ENCODE data around the gene SLC8A3.
A peak's percentile ranks its signal among the peaks of the same experiment; 100 is the strongest.
"Not testable (repeated sequence)": the region's sequence is repeated elsewhere in the genome, so short reads cannot be mapped to it uniquely, and the experiment has no call there.

Gene SLC8A3

GRCh38 chr14:70188659-70189455 lies at the start of gene SLC8A3:
TSS of gene SLC8A3 (minus strand) at chr14:70188951. CDS start at chr14:70168422, 20,529 bp downstream.
- Mint-ChIP-seq H3K27ac (no peak within 1 kb of the TSS), H3K4me3 (peak within 1 kb of the TSS; percentile 83), H3K4me1 (peaks cover 26% of the 10 kb centered on the region), H3K9me3 (no peaks in the 10 kb centered on the region), H3K36me3 (no peaks in the 10 kb centered on the region), H3K27me3 (peaks cover 42% of the 10 kb centered on the region)

DNA sequence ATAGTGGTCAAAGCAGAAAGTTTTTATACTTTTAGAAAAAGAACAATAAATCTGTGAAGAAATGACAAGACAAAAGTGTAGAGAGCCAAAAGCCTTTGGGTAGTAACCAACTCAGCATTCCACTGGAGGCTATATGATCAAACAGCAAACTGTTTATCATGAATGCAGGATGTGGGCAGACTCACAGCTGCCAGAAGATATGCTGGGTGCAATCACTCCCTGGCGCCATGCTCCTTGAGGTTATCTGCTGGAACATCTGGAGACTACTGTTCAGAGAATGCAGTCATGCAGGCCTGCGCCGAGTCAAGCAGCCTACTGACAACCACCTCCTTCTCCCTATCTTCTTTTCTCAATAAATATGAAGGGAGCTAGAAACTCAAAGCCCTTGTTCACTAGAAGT lies 49.0 kb upstream of the SLC8A3 start:
- Mint-ChIP-seq H3K9me3 (no peaks in the 10 kb centered on the region), H3K4me1 (no peaks in the 10 kb centered on the region), H3K36me3 (no peaks in the 10 kb centered on the region), H3K27ac (no peak overlapping the region), H3K4me3 (no peak overlapping the region), H3K27me3 (peaks cover 39% of the 10 kb centered on the region)

DNA sequence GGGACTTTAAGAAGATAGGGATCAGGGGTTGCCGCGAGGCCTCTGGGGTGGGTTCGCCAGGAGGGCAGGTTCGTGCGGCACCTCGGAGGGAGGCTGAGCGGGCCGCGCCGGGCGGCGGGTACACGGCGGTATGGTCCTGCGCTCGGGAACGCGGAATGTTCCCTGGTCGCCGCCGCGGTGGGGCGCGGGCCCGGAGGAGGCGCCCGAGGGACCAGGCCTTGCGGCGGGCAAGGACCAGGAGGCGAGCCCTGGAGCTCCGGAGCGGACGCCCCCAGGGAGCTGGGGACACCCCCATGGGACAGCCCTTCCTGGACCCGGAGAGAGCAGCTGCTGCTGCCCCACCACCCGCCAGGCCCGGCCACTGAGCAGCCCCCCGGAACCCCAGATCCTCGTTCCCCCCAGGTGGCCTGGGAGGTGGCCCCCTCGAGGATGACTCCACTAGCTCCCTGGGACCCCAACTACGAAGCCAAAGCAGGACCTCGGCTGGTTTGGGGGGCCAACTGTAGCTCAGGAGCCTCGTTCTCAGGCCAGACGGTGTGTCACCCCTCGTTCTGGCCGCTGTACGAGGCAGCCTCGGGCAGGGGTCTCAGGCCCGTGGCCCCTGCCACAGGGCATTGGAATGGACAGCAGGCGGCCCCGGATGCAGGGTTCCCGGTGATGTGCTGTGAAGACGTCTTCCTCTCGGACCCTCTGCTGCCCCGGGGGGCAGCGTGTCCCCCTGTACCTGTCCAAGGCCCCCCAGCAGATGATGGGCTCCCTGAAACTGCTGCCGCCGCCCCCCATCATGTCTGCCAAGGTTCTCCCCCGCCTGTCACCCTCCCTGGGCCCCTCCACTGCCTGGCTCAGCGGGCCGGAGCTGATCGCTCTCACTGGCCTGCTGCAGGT lies 45.6 kb upstream of the SLC8A3 start:
- no peaks in the 10 kb centered on the region for H3K4me1 Mint-ChIP-seq
- H3K4me3 Mint-ChIP-seq = no peak overlapping the region
- H3K27ac Mint-ChIP-seq = no peak overlapping the region
- no peaks in the 10 kb centered on the region for H3K36me3 Mint-ChIP-seq
- H3K27me3 Mint-ChIP-seq = peaks cover 26% of the 10 kb centered on the region
- H3K9me3 Mint-ChIP-seq = no peaks in the 10 kb centered on the region

DNA sequence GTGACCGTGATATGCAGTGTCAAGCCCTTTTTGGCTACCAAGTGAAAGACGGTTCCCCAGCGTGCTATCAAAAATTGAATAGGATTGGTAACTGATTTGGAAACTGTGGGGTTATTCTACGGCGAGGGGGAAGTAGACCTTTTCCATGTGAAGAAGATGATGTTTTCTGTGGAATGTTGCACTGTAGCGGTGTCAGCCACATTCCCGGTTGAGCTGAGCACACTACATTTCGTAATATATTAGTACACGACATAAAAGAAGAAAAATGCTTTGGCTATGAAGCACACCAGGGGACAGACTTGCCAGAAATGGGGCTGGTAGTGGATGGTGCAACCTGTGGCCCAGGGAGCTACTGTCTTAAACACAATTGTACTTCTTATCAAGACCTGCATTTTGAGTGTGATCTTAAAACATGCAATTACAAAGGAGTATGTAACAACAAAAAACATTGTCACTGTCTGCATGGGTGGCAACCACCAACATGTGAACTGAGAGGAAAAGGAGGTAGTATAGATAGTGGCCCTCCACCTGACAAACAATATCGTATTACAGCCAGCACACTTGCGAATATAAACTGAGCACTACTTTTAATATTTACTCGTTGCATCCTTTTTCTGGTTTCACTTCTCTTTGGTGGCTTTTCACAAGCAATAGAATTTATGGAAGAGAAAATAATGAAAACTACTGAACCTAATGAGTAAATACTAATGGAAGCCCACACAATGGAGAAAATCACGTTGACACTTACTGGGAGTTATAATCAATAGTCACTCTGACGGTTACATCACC lies 43.2 kb upstream of the SLC8A3 start:
- H3K36me3 Mint-ChIP-seq, H3K4me3 Mint-ChIP-seq, H3K27ac Mint-ChIP-seq, H3K9me3 Mint-ChIP-seq, H3K4me1 Mint-ChIP-seq: not testable (repeated sequence)
- peaks cover 24% of the 10 kb centered on the region for H3K27me3 Mint-ChIP-seq

DNA sequence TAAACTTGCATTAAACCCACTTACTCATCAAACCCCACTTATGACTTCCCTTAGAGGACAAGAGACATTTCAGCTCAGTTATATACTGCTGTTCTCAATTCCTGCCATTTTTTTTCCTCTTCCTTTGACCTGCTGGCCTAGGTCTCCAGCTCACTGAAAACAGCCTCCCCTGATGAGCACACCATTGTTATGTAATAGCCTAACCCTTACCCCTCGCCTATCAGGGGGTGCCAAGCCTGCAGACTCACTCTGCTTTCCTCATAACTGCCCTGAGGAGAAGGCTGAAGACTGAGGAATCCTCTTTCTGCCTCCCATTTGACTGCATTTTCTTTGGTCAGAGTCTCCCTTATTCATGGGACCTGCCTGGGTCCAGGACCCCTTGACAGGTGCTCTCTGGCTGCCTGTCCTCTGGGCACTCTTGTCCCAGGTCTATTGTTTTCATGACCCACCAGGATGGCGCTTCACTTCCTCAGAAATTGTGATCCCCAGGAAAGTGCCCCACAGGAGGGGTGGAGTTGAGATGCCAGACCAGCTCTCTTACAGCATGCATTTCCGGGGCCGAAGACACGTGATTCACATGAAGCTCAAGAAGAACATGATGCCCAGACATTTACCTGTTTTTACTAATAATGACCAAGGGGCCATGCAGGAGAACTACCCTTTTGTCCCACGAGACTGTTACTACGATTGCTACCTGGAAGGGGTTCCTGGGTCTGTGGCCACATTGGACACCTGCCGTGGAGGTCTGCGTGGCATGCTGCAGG lies 41.3 kb upstream of the SLC8A3 start:
- H3K4me1 Mint-ChIP-seq, H3K27ac Mint-ChIP-seq, H3K36me3 Mint-ChIP-seq, H3K4me3 Mint-ChIP-seq, H3K9me3 Mint-ChIP-seq: not testable (repeated sequence)
- H3K27me3 Mint-ChIP-seq = peaks cover 27% of the 10 kb centered on the region

- no peak overlapping the region for H3K27ac Mint-ChIP-seq
- H3K4me1 Mint-ChIP-seq = no peaks in the 10 kb centered on the region
- no peak overlapping the region for H3K4me3 Mint-ChIP-seq
- no peaks in the 10 kb centered on the region for H3K36me3 Mint-ChIP-seq
- no peaks in the 10 kb centered on the region for H3K9me3 Mint-ChIP-seq
- peaks cover 6% of the 10 kb centered on the region for H3K27me3 Mint-ChIP-seq
These were observed 25.1 kb upstream of the SLC8A3 start for GRCh38 chr14:70213721-70214282.

GRCh38 chr14:70212752-70213151 lies 24.0 kb upstream of the SLC8A3 start:
- no peaks in the 10 kb centered on the region for H3K4me1 Mint-ChIP-seq
- no peaks in the 10 kb centered on the region for H3K9me3 Mint-ChIP-seq
- H3K4me3 Mint-ChIP-seq = no peak overlapping the region
- H3K36me3 Mint-ChIP-seq = no peaks in the 10 kb centered on the region
- no peak overlapping the region for H3K27ac Mint-ChIP-seq
- peaks cover 9% of the 10 kb centered on the region for H3K27me3 Mint-ChIP-seq

DNA sequence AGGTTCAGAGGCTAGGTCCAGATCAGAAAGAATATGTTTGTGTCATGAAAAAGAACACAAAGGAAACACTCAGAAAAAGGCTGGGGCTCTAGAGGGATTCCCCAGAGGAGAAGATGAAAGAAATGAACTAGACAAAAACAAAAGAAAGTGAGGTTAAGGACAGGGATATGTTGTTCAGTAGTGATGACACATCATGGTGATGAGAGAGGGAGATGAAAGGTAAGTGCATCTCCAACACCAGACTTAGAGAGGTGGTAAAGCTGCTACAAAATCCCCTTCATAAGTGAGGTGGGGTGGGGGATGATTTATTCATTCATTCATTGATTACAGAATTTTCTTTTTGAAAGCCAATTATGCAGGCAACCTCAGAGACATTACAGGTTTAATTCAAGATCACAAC lies 19.6 kb upstream of the SLC8A3 start:
- H3K27ac Mint-ChIP-seq = no peak overlapping the region
- H3K4me3 Mint-ChIP-seq = no peak overlapping the region
- peaks cover 5% of the 10 kb centered on the region for H3K9me3 Mint-ChIP-seq
- no peaks in the 10 kb centered on the region for H3K36me3 Mint-ChIP-seq
- peaks cover 30% of the 10 kb centered on the region for H3K27me3 Mint-ChIP-seq
- H3K4me1 Mint-ChIP-seq = no peaks in the 10 kb centered on the region

- H3K27ac Mint-ChIP-seq = no peak overlapping the region
- peaks cover 5% of the 10 kb centered on the region for H3K9me3 Mint-ChIP-seq
- H3K27me3 Mint-ChIP-seq = peaks cover 38% of the 10 kb centered on the region
- H3K4me3 Mint-ChIP-seq = no peak overlapping the region
- H3K4me1 Mint-ChIP-seq = no peaks in the 10 kb centered on the region
- H3K36me3 Mint-ChIP-seq = no peaks in the 10 kb centered on the region
These were observed 14.9 kb upstream of the SLC8A3 start for GRCh38 chr14:70203686-70204085.

GRCh38 chr14:70201994-70202393 lies 13.2 kb upstream of the SLC8A3 start:
- Mint-ChIP-seq H3K36me3 (no peaks in the 10 kb centered on the region), H3K4me1 (no peaks in the 10 kb centered on the region), H3K4me3 (no peak overlapping the region), H3K27me3 (peaks cover 38% of the 10 kb centered on the region), H3K27ac (no peak overlapping the region), H3K9me3 (peaks cover 2% of the 10 kb centered on the region)

DNA sequence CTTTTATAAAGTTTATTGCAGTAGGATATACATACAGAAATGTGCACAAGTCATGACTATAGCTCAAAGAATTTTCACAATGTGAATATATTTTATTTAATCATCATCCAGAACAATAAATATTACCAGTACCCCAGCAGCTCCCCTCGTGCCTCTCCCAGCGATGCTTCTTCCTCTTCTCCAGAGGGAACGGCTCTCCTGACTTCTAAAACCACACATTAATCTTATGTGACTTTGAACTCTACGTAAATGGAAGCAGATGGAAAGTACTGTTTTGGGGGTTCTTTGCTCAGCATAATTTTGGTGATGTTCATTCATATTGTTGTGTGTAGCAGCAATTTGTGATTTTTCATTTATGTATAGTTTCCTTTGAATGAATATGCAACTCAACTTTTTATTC lies 4.6 kb upstream of the SLC8A3 start:
- Mint-ChIP-seq H3K36me3 (no peaks in the 10 kb centered on the region), H3K27ac (peak overlapping the region; percentile 39), H3K4me1 (peaks cover 10% of the 10 kb centered on the region), H3K27me3 (peaks cover 60% of the 10 kb centered on the region), H3K4me3 (no peak overlapping the region), H3K9me3 (no peaks in the 10 kb centered on the region)

DNA sequence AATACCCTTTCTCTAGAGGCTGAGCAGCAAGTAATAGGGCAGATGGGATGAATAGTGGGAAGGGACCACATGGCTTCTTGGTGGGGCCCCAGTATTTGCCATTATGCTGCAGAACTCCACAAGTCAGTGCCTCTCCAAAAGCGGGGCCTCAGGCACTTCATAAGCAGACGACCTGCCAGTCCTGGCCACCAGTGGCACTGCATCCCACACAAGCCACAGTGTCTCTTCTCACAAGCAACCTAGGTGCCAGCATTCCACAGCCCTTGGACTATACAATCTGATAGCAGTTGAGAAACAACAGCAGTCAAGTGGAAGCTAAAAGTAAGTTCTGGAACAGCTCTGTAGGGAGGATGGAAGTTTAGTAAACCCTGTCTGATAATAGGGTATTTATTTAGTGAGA lies 4.2 kb upstream of the SLC8A3 start:
- Mint-ChIP-seq H3K27ac (no peak overlapping the region), H3K27me3 (peaks cover 60% of the 10 kb centered on the region), H3K4me3 (no peak overlapping the region), H3K9me3 (no peaks in the 10 kb centered on the region), H3K36me3 (no peaks in the 10 kb centered on the region), H3K4me1 (peaks cover 13% of the 10 kb centered on the region)

DNA sequence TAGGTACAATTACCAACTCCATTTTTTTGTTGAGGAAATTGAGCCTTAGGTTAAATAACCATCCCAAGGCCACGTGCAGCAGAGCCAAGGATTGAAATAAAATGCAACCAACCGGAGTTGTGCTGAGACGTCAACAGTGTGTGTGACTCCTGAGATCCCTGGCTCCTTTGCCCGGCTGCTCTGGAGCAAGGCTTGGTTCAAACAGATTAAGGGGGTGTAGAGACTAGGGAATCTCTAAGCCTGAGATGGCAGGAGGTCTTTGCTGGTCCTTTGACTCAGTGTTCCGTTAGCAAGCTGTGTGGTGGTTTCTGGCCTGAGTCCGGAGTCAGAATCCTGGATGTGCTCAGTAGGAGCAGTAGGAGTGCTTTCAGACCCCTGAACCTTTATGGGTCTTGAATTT lies 1.4 kb upstream of the SLC8A3 start:
- Mint-ChIP-seq H3K9me3 (no peaks in the 10 kb centered on the region), H3K36me3 (no peaks in the 10 kb centered on the region), H3K4me1 (peaks cover 26% of the 10 kb centered on the region), H3K27ac (no peak overlapping the region), H3K4me3 (no peak overlapping the region), H3K27me3 (peaks cover 52% of the 10 kb centered on the region)

DNA sequence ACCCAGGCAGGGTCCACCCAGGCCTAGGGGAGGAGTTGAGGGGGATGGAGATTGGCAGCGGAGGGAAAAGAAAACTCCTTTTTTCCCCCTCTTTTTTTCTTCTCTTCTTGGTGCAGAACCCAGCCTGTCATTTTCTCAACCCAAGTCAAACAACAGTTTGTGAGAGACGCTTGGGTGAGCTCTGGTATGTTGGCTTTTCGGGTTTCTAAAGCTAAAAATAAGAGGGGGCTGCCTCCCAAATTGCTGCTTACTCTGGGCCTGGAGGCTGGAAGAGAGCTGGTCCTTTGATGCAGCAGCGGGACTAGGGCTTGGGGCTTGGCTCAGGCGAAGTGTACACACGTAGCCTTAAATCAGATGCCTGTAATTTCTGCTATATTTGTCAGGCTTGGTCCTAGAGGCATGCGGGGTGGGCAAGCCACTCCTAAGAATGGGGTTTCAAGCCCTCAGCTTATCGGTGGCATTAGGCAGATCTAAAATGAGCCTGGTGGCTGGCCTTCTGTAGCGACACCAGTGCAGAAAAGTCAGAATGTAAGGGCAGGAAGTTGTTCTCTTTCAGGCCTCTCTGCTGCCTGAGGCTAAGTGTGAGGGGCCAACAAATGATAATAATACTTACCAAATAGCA lies 816 bp upstream of the SLC8A3 start:
- H3K27me3 Mint-ChIP-seq = peaks cover 48% of the 10 kb centered on the region
- H3K4me1 Mint-ChIP-seq = peaks cover 26% of the 10 kb centered on the region
- no peak overlapping the region for H3K27ac Mint-ChIP-seq

More for the DNA sequence above, 816 bp upstream of the SLC8A3 start:
- peak overlapping the region; percentile 40 for H3K4me3 Mint-ChIP-seq
- no peaks in the 10 kb centered on the region for H3K9me3 Mint-ChIP-seq
- no peaks in the 10 kb centered on the region for H3K36me3 Mint-ChIP-seq

All from activated naive CD4-positive, alpha-beta T cell treated with anti-CD3 and anti-CD28 coated beads, Interleukin-2, amount 50 U/mL, for 24 hours (primary cell).